ENCODE data around the gene ARHGAP10.

ARHGAP10 gene

DNA sequence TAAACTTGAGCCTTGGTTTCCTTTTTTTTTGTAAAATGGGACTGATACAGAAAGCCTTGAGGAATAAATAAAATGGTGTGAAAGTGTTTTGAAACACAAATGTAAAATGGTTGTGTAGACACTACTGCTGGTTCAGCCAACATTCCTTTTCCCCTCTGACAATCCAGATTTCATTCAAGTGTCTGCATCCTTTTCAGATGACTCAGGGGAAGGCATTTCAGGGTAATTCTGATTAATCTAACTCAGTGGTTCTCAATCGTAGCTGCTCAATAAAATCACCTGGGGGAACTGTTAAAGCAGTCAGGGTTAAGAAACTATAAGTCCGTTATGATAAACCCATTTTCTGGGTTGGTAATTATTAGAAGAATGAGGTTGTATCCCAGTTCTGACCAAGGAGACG lies 4.6 kb downstream of the ARHGAP10 start:
- H3K9ac ChIP-seq (ENCODE audit: low read length), result no peak overlapping the region
- no peaks in the 10 kb centered on the region for H3K9me3 ChIP-seq (ENCODE audit: control insufficient read depth, low read length)
- H3K27me3 ChIP-seq (ENCODE audit: control insufficient read depth, insufficient read depth, low read length), result no peaks in the 10 kb centered on the region
- H3K4me3 ChIP-seq (ENCODE audit: low read length), result no peak overlapping the region
- peaks cover 18% of the 10 kb centered on the region for H3K4me1 ChIP-seq (ENCODE audit: control insufficient read depth, insufficient read depth, low read length)
- H3K36me3 ChIP-seq (ENCODE audit: control insufficient read depth, insufficient read depth, low read length), result no peaks in the 10 kb centered on the region

DNA sequence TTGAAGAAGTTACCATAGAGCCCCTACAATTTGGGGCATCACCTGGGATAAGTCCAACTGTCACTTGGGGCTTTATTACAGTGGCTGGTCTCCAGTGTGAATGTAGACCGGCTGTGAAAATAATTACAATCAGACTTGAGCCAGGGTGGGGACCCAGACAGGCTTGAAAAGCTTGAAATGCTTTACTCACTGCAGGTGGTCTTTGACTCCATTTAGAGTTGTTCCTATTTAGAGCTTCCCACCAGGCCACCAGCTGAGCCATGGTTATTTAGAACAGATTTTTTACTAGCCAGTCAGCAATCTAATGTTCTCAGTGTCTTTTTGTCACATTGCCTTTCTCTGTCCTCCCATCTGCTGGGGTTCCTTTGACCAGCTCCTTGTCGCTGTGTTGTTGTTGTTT lies 5.7 kb downstream of the ARHGAP10 start:
- Histone ChIP-seq H3K27me3 (ENCODE audit: control insufficient read depth, insufficient read depth, low read length) (no peaks in the 10 kb centered on the region), H3K36me3 (ENCODE audit: control insufficient read depth, insufficient read depth, low read length) (no peaks in the 10 kb centered on the region), H3K4me1 (ENCODE audit: control insufficient read depth, insufficient read depth, low read length) (peaks cover 18% of the 10 kb centered on the region), H3K4me3 (ENCODE audit: low read length) (no peak overlapping the region), H3K9ac (ENCODE audit: low read length) (no peak overlapping the region), H3K9me3 (ENCODE audit: control insufficient read depth, low read length) (no peaks in the 10 kb centered on the region)

DNA sequence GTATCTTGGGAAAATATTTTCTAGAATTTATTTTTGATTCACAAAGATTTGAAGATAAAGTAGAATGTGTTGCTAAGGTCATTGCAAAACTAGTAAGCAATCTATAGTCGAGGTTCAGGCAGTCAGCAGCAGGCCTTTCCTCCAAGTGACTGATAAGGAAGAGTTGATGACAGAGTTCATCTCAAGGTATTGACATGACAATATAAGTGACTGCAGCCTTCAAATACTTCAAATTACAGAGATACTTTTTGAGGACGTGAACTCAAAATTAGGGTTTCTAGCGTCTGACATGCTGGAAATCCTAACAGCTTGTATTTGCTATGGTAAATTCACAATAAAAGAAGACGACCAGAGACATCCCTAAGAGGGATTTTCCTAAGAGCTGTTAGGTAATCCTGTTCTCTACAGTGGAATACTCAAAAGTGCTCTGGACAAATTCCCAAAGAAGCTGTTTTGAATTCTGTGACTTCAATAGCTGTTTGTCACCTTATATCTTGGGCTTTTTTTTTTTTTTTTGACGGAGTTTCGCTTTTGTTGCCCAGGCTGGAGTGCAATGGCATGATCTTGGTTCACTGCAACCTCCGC lies 7.4 kb downstream of the ARHGAP10 start:
- no peak overlapping the region for H3K9ac ChIP-seq (ENCODE audit: low read length)
- peaks cover 5% of the 10 kb centered on the region for H3K4me1 ChIP-seq (ENCODE audit: control insufficient read depth, insufficient read depth, low read length)
- H3K36me3 ChIP-seq (ENCODE audit: control insufficient read depth, insufficient read depth, low read length), result no peaks in the 10 kb centered on the region
- H3K9me3 ChIP-seq (ENCODE audit: control insufficient read depth, low read length), result no peaks in the 10 kb centered on the region
- no peak overlapping the region for H3K4me3 ChIP-seq (ENCODE audit: low read length)
- no peaks in the 10 kb centered on the region for H3K27me3 ChIP-seq (ENCODE audit: control insufficient read depth, insufficient read depth, low read length)

DNA sequence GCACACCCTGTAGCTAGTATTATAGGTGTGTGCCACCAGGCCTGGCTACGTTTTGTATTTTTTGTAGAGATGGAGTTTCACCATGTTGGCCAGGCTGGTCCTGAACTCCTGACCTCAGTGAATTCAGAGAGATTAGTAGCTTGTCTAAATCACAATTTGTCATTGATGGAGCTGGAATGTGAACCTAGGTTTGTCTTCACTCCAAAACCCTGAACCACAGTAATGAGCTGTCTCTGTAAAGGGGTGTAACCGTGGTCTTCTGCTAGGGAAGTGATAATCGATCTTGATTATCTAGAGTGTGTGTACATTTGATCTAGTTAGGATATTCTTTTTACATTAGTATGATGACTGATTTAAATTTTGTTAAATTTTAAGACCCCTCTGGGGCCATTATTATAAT lies 8.3 kb downstream of the ARHGAP10 start:
- Histone ChIP-seq H3K9ac (ENCODE audit: low read length) (no peak overlapping the region), H3K4me1 (ENCODE audit: control insufficient read depth, insufficient read depth, low read length) (peaks cover 3% of the 10 kb centered on the region), H3K36me3 (ENCODE audit: control insufficient read depth, insufficient read depth, low read length) (no peaks in the 10 kb centered on the region), H3K27me3 (ENCODE audit: control insufficient read depth, insufficient read depth, low read length) (no peaks in the 10 kb centered on the region), H3K4me3 (ENCODE audit: low read length) (no peak overlapping the region), H3K9me3 (ENCODE audit: control insufficient read depth, low read length) (no peaks in the 10 kb centered on the region)

DNA sequence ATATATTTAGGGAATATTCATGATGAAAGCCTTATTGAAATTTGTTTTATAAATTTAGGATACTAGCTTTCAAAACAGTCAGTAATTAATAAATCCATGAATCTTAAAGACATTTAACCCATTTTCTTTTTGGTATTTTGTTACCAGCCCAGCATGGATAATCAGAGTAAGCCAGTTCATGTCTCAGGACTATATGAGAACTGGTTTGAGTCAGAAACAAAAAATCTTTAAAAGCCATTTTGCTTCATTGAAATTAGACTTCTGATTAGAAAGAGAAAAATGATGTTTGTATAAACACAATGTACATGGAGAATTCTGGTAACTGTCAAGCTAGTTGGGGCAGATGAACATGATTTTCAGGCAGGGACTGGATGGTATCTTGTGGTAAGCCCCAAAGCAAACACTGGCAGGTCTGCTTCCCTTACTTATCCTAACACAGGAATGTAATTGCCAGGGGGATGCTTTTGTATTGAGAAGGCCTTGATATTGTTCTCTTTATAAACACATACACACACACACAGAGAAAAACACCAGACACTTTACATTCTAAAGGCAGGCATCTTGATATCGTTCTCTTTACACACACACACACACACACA lies 9.4 kb downstream of the ARHGAP10 start:
- Histone ChIP-seq H3K9me3 (ENCODE audit: control insufficient read depth, low read length) (no peaks in the 10 kb centered on the region), H3K36me3 (ENCODE audit: control insufficient read depth, insufficient read depth, low read length) (no peaks in the 10 kb centered on the region), H3K4me3 (ENCODE audit: low read length) (no peak overlapping the region), H3K27me3 (ENCODE audit: control insufficient read depth, insufficient read depth, low read length) (no peaks in the 10 kb centered on the region), H3K9ac (ENCODE audit: low read length) (no peak overlapping the region), H3K4me1 (ENCODE audit: control insufficient read depth, insufficient read depth, low read length) (no peaks in the 10 kb centered on the region)

DNA sequence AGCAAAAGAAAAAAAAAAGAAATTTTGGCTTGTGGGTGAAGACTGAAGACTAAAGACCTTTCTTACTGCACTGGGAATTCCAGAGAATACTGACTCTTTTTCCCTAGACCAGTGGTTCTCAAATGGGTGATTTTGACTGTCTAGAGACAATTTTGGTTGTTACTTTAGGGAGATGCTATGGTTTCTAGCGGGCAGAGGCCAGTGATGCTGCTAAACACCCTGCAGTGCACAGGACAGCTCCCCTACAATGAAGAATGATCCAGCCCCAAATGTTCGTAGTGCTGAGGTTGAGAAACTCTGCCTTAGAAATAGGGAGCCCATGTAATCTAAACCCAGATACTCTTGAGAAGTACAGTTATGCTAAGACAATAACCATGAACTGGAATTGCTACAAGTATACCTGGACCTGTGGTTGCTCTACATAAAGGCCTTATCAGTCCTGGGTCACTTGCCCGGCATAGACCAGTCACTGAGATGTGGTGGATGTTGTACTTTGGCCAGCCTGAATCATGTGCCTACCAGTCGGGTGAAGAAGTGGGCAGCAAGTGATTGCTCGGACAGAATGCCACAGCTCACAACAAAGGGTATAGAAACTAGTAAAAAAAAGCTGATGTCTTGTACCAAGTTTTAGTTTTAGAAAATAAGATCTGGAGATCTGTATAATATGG lies 16.0 kb downstream of the ARHGAP10 start:
- Histone ChIP-seq H3K4me1 (ENCODE audit: control insufficient read depth, insufficient read depth, low read length) (peaks cover 26% of the 10 kb centered on the region), H3K36me3 (ENCODE audit: control insufficient read depth, insufficient read depth, low read length) (no peaks in the 10 kb centered on the region), H3K27me3 (ENCODE audit: control insufficient read depth, insufficient read depth, low read length) (no peaks in the 10 kb centered on the region), H3K9ac (ENCODE audit: low read length) (no peak overlapping the region), H3K4me3 (ENCODE audit: low read length) (no peak overlapping the region), H3K9me3 (ENCODE audit: control insufficient read depth, low read length) (no peaks in the 10 kb centered on the region)

DNA sequence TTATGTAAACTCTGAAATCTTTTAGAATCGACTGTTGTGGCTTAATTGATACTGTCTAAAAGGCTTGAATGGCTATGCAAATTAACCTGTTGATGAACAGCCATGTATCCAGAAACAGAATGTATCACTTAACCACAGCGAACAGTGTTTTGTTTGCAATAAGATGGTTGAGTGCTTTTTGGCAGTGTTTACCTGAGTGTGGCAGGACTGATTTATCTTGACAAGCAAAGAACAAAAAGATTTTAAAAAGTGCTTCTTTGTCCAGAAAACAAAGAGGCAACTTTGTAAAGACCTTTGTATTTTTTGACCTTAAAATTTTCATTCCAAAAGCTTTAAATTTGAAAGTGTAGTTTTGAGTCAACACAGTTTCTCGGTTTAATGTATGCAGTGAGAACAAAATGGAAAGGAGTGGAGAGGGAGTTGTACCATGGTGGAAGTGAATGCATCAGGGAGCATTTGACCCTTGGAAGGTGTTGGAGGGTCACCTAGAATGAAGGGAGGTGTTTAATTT lies 18.0 kb downstream of the ARHGAP10 start:
- no peaks in the 10 kb centered on the region for H3K36me3 ChIP-seq (ENCODE audit: control insufficient read depth, insufficient read depth, low read length)
- H3K9me3 ChIP-seq (ENCODE audit: control insufficient read depth, low read length), result no peaks in the 10 kb centered on the region
- no peaks in the 10 kb centered on the region for H3K27me3 ChIP-seq (ENCODE audit: control insufficient read depth, insufficient read depth, low read length)
- no peak overlapping the region for H3K9ac ChIP-seq (ENCODE audit: low read length)
- no peak overlapping the region for H3K4me3 ChIP-seq (ENCODE audit: low read length)
- peaks cover 45% of the 10 kb centered on the region for H3K4me1 ChIP-seq (ENCODE audit: control insufficient read depth, insufficient read depth, low read length)

DNA sequence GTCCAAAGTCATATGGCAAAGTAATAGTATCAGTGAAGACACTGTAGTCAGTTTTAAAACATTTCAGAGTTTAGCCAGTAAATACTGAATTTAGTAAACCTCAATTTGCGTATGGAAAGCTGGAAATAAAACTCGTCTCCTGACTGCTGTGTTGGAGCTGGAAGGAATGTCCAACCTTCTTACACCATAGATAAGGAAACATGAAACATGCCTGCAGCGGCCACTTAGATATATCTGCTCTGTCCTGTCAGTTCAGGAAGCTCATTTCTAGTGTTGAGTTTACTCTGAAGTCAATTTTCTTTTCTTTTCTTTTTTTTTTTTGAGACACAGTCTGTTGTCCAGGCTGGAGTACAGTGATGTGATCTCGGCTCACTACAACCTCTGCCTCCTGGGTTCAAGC lies 21.2 kb downstream of the ARHGAP10 start:
- H3K4me3 ChIP-seq (ENCODE audit: low read length), result no peak overlapping the region
- H3K9ac ChIP-seq (ENCODE audit: low read length), result no peak overlapping the region
- H3K9me3 ChIP-seq (ENCODE audit: control insufficient read depth, low read length), result no peaks in the 10 kb centered on the region
- no peaks in the 10 kb centered on the region for H3K27me3 ChIP-seq (ENCODE audit: control insufficient read depth, insufficient read depth, low read length)
- H3K36me3 ChIP-seq (ENCODE audit: control insufficient read depth, insufficient read depth, low read length), result no peaks in the 10 kb centered on the region
- H3K4me1 ChIP-seq (ENCODE audit: control insufficient read depth, insufficient read depth, low read length), result peaks cover 61% of the 10 kb centered on the region

DNA sequence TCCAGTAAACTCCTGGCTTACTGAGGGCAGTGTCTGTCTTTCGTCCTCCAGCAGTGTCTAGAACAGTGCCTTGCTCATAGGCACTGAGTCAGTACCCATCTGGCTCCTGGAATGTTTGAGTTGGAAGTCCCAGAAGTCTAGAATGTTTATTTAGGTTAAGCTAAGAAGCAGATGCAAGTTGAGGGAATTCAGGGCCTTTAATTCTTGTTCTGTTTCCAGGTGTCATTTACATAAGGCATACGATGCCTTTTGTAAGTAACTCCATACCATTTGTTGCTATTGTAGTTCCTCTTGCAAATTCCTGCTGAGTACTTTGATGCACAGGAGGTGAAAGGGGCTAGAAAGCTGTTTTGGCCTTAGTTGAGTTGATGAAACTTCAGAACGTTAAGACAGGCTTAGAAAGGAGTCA lies 22.2 kb downstream of the ARHGAP10 start:
- H3K9ac ChIP-seq (ENCODE audit: low read length), result no peak overlapping the region
- no peaks in the 10 kb centered on the region for H3K27me3 ChIP-seq (ENCODE audit: control insufficient read depth, insufficient read depth, low read length)
- no peaks in the 10 kb centered on the region for H3K36me3 ChIP-seq (ENCODE audit: control insufficient read depth, insufficient read depth, low read length)
- peaks cover 53% of the 10 kb centered on the region for H3K4me1 ChIP-seq (ENCODE audit: control insufficient read depth, insufficient read depth, low read length)
- H3K9me3 ChIP-seq (ENCODE audit: control insufficient read depth, low read length), result no peaks in the 10 kb centered on the region
- no peak overlapping the region for H3K4me3 ChIP-seq (ENCODE audit: low read length)

DNA sequence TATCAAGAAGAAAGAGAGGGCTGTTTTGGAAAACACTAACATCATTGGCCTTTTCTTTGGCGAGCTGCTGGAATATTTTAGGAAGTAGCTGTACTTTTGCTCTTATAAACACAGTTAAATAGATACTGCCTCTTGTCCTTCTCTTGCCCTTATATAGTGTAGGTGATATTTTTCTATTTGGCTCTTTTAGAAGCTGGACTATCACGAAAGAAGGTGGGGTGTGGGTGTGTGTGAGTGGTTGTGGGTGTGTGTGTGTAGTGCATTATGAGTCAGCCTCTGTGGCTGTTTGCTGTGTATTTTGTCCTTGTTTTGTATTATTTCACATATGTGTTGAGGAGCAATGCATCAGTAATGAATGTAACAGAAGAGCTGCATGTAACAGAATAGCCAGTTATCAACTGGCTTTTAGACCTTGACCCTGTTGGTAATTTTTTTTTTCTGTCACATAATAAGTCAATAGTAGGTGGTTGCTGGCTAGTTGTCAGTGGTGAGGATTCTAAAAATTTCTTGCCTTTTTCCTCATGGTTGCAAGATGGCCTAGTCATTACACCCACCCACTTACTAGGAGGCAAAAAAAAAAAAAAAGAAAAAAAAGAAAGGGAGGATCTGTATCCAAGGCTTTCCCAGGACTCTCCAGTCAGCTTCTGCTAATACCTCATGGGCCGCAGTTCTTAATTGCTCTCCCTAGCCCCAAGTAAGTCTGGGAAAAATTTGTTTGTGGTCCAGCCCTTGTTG lies 23.8 kb downstream of the ARHGAP10 start:
- Histone ChIP-seq H3K27me3 (ENCODE audit: control insufficient read depth, insufficient read depth, low read length) (no peaks in the 10 kb centered on the region), H3K36me3 (ENCODE audit: control insufficient read depth, insufficient read depth, low read length) (no peaks in the 10 kb centered on the region), H3K9me3 (ENCODE audit: control insufficient read depth, low read length) (no peaks in the 10 kb centered on the region), H3K9ac (ENCODE audit: low read length) (peak overlapping the region; percentile 4), H3K4me1 (ENCODE audit: control insufficient read depth, insufficient read depth, low read length) (peaks cover 54% of the 10 kb centered on the region), H3K4me3 (ENCODE audit: low read length) (no peak overlapping the region)

DNA sequence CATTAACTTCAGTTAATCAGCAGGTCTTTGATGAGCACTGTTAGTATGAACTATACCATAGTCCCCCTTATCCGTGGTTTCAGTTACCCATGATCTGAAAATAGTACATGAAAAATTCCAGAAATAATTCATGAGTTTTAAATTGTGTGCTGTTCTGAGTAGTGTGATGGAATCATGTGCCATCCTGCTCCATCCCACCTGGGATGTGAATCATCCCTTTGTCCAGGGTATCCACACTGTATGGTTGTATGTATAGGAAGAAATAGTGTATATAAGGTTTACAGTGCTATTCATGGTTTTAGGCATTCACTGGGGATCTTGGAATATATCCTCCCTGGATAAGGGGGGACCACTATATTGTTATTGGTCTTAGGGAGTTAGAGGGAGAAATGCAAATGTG lies 24.5 kb downstream of the ARHGAP10 start:
- no peaks in the 10 kb centered on the region for H3K36me3 ChIP-seq (ENCODE audit: control insufficient read depth, insufficient read depth, low read length)
- H3K27me3 ChIP-seq (ENCODE audit: control insufficient read depth, insufficient read depth, low read length), result no peaks in the 10 kb centered on the region
- no peak overlapping the region for H3K9ac ChIP-seq (ENCODE audit: low read length)
- H3K4me1 ChIP-seq (ENCODE audit: control insufficient read depth, insufficient read depth, low read length), result peaks cover 58% of the 10 kb centered on the region
- no peak overlapping the region for H3K4me3 ChIP-seq (ENCODE audit: low read length)
- no peaks in the 10 kb centered on the region for H3K9me3 ChIP-seq (ENCODE audit: control insufficient read depth, low read length)

DNA sequence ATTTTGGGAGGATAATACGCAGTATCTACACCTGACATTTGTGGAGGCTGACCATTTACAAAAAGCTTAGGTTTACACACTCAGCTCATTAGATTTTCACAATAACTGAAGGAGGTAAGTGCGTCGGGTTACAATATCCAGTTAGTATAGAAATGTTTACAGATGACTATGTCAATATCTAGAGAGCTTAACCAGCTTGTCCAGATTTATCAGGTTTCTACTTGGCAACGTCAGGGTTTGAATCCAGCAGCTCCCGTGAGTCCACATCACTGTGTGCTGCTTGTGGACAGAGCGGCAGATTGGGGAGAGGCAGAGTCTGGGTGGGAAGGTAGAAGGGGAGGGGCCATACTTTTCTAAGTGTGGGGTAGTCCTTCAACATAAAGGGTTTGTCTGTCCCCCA lies 28.3 kb downstream of the ARHGAP10 start:
- peaks cover 45% of the 10 kb centered on the region for H3K4me1 ChIP-seq (ENCODE audit: control insufficient read depth, insufficient read depth, low read length)
- no peaks in the 10 kb centered on the region for H3K27me3 ChIP-seq (ENCODE audit: control insufficient read depth, insufficient read depth, low read length)
- no peaks in the 10 kb centered on the region for H3K36me3 ChIP-seq (ENCODE audit: control insufficient read depth, insufficient read depth, low read length)
- H3K4me3 ChIP-seq (ENCODE audit: low read length), result no peak overlapping the region
- no peak overlapping the region for H3K9ac ChIP-seq (ENCODE audit: low read length)
- H3K9me3 ChIP-seq (ENCODE audit: control insufficient read depth, low read length), result no peaks in the 10 kb centered on the region
